GM12878 (cell line): Measurements from ENCODE around the gene DNAJC11. TPM values are rescaled to one million over a fixed set of nuclear protein-coding genes. Genes with fewer than 3 reads are reported as not detected.

Source experiments
- ATAC-seq: fragments of 200-7000 bp; cut with Tn5 transposase; 3 replicates; pipeline ENCODE4 v1.9.1; 2020; ENCODE audit warnings: mild to moderate bottlenecking, moderate library complexity
- BruUV-seq: library from RNA; stranded (reverse); fragments of 400-500 nt; replicated peaks from 2 replicates; lab custom pipeline; 2021; lab: Mats Ljungman, UMichigan
- CTCF ChIA-PET: fragments of 300-600 bp; sonication (Branson Sonifier 250); formaldehyde crosslinking; extraction: SDS; loops from one replicate; lab custom pipeline; 2021; ENCODE audit warnings: inconsistent platforms; lab: Yijun Ruan, JAX
- POLR2A ChIA-PET: fragments of 350-600 bp; formaldehyde crosslinking; extraction: SDS; loops from one replicate; lab custom pipeline; 2021; ENCODE audit warnings: inconsistent platforms; lab: Charles Lee
- RAD21 ChIA-PET: fragments of 300-600 bp; sonication (Branson Sonifier 250); formaldehyde crosslinking; loops from one replicate; lab custom pipeline; 2023; ENCODE audit warnings: antibody characterized with exemption; ENCODE audit not compliant: unreplicated experiment; lab: Charles Lee
- SMC1A ChIA-PET: fragments of 300-600 bp; sonication (Branson Sonifier 250); formaldehyde crosslinking; loops from one replicate; lab custom pipeline; 2023; ENCODE audit not compliant: unreplicated experiment, uncharacterized antibody; lab: Charles Lee
- DNase-seq: peaks from one replicate; pipeline ENCODE4 v3.0.0-alpha.2; 2011; ENCODE audit warnings: low read depth, low spot score
- FAIRE-seq: peaks from 3 replicates; lab custom pipeline; 2011; peaks lifted over from hg19 to GRCh38; lab: Jason Lieb, UNC
- H2AFZ ChIP-seq: 2 replicates; pipeline ENCODE4 v1.6.0; 2011; ENCODE audit warnings: low read depth, low read length, control low read depth; ENCODE audit not compliant: control insufficient read depth
- H3K27ac ChIP-seq: 2 replicates; pipeline ENCODE4 v1.5.1; 2011; ENCODE audit warnings: control low read depth; ENCODE audit not compliant: control insufficient read depth, insufficient read depth
- H3K27me3 ChIP-seq, 2 experiments: replicated peaks in 1 of 2; 2 replicates each; pipeline versions ENCODE4 v1.6.0 to v1.6.1; 2011; ENCODE audit warnings: low read length in 1 of 2; ENCODE audit not compliant: control insufficient read depth in 2 of 2, insufficient read depth in 2 of 2
- H3K36me3 ChIP-seq, 2 experiments: 2 replicates each; pipeline ENCODE4 v1.5.1; 2011; ENCODE audit warnings: low read length in 1 of 2; ENCODE audit not compliant: control insufficient read depth in 2 of 2, insufficient read depth in 2 of 2
- H3K4me1 ChIP-seq: 2 replicates; pipeline ENCODE4 v1.6.1; 2011; ENCODE audit warnings: mild to moderate bottlenecking, low read length, moderate library complexity, mixed read lengths; ENCODE audit not compliant: control insufficient read depth, insufficient read depth
- H3K4me2 ChIP-seq: 2 replicates; pipeline ENCODE4 v1.6.0; 2011; ENCODE audit warnings: control low read depth; ENCODE audit not compliant: control insufficient read depth, insufficient read depth
- H3K4me3 ChIP-seq: fragments of 200-600 bp; sonication (generic); 2 replicates; pipeline ENCODE4 v1.5.1; 2016
- H3K79me2 ChIP-seq: 2 replicates; pipeline ENCODE4 v1.6.0; 2011; ENCODE audit warnings: low read length; ENCODE audit not compliant: control insufficient read depth, insufficient read depth
- H3K9ac ChIP-seq: 2 replicates; pipeline ENCODE4 v1.8.0; 2011; ENCODE audit warnings: low read length, control low read depth, mixed read lengths; ENCODE audit not compliant: control insufficient read depth, insufficient read depth
- H3K9me3 ChIP-seq: replicated peaks from 3 replicates; pipeline ENCODE4 v1.5.1; 2011; ENCODE audit warnings: mild to moderate bottlenecking, low read length; ENCODE audit not compliant: control insufficient read depth, insufficient read depth
- H4K20me1 ChIP-seq: 2 replicates; pipeline ENCODE4 v1.6.0; 2011; ENCODE audit not compliant: control insufficient read depth, insufficient read depth
- ASH2L ChIP-seq: fragments of 300-600, 200-600 bp; sonication (generic); IDR thresholded peaks from 2 replicates; pipeline ENCODE4 v1.6.1; 2017; ENCODE audit warnings: low read depth, mild to moderate bottlenecking, borderline replicate concordance
- LARP7 ChIP-seq: fragments of 450-650 bp; IDR thresholded peaks from 2 replicates; pipeline ENCODE4 v1.6.1; 2017; ENCODE audit warnings: mild to moderate bottlenecking
- NFYA ChIP-seq: IDR thresholded peaks from 2 replicates; pipeline ENCODE4 v1.6.1; 2011; ENCODE audit warnings: low read depth, mild to moderate bottlenecking, low read length, improper control_type of control experiment, borderline replicate concordance
- NR2F1 ChIP-seq: fragments of 450-650 bp; conservative IDR thresholded peaks from 2 replicates; pipeline ENCODE4 v1.6.1; 2017; ENCODE audit warnings: mild to moderate bottlenecking
- PAX5 ChIP-seq: IDR thresholded peaks from 2 replicates; pipeline ENCODE4 v1.6.1; 2011; ENCODE audit warnings: low read depth, low read length, borderline replicate concordance
- POLR2A ChIP-seq: IDR thresholded peaks from 2 replicates; pipeline ENCODE4 v1.6.1; 2011; ENCODE audit warnings: low read depth, mild to moderate bottlenecking, low read length
- RB1 ChIP-seq: fragments of 450-650 bp; formaldehyde crosslinking; IDR thresholded peaks from 2 replicates; pipeline ENCODE4 v1.6.1; 2017; ENCODE audit warnings: mild to moderate bottlenecking, borderline replicate concordance
- RUNX3 ChIP-seq: IDR thresholded peaks from 2 replicates; pipeline ENCODE4 v1.6.1; 2012; ENCODE audit warnings: low read length, inconsistent platforms
- YY1 ChIP-seq: IDR thresholded peaks from 2 replicates; pipeline ENCODE4 v1.6.1; 2011; ENCODE audit warnings: low read depth, mild to moderate bottlenecking, low read length
- ZBTB11 ChIP-seq: fragments of 450-650 bp; formaldehyde crosslinking; IDR thresholded peaks from 2 replicates; pipeline ENCODE4 v1.5.0; 2022; ENCODE audit warnings: mild to moderate bottlenecking, missing genetic modification characterization
- ZNF207 ChIP-seq: fragments of 450-650 bp; IDR thresholded peaks from 2 replicates; pipeline ENCODE4 v1.6.1; 2014; ENCODE audit warnings: antibody characterized with exemption, mild to moderate bottlenecking, borderline replicate concordance
- WGBS: methylation state at CpG from one replicate; pipeline ENCODE4 v1.1.6; 2016; ENCODE audit warnings: low lambda C conversion rate; ENCODE audit not compliant: insufficient replicate concordance, insufficient coverage; ENCODE audit errors: missing lambda C conversion rate; 5-methylcytosine and 5-hydroxymethylcytosine counted together
- in situ Hi-C: fragments of 300-500 bp; cut with MboI; formaldehyde crosslinking; loops from 9 replicates; pipeline ENCODE4 v1.14.3; 2018; ENCODE audit warnings: mixed read lengths
- intact Hi-C: fragments of 100-400 bp; cut with micrococcal nuclease; formaldehyde crosslinking; loops from one replicate; pipeline ENCODE4 v1.14.2; 2022; ENCODE audit not compliant: unreplicated experiment
- polyA plus RNA-seq, 11 experiments: library from polyadenylated mRNA; depleted of rRNA in 4 of 11; unstranded in 6 of 11; stranded (reverse) in 5 of 11; fragments of >200 nt; fragmentation: Nextera tagmentation in 4 of 11; fragmentation: Illumina TruSeq in 1 of 11; extraction: Ambion mirVana in 4 of 11; extraction: Trizol in 1 of 11; gene quantifications; 1 replicate in 1 of 11; 2 replicates in 10 of 11; pipeline versions ENCODE4 v1.2.1 to v1.2.3, GENCODE V29; 2011 to 2016; ENCODE audit warnings: inconsistent platforms in 2 of 11, missing spikeins in 2 of 11, low read depth in 1 of 11
- total RNA-seq, 4 experiments: library from RNA; depleted of rRNA in 3 of 4; stranded (reverse); fragments of >200 nt in 3 of 4; fragmentation: Illumina TruSeq in 1 of 4; extraction: Trizol in 1 of 4; gene quantifications; 2 replicates each; pipeline versions ENCODE4 v1.2.1 to v1.2.3, GENCODE V29; 2013 to 2021

DNAJC11 gene
- total and polyA plus RNA-seq, 10 of the 15 experiments (the other 5 are each of a cell fraction or from before 2014, with no cell fraction given): 5.0 to 58.8 (median 39.5) TPM

- TF ChIP-seq ZBTB11 (CRISPR knock-in tag): no peak
- no peak for TF ChIP-seq ASH2L
- no peak for TF ChIP-seq YY1
- TF ChIP-seq, all 136 proteins: peak for 0
Measured at GRCh38 chr1:6675941-6676340, 25.7 kb downstream of the DNAJC11 start (continued).

GRCh38 chr1:6674771-6675170 is 26.8 kb downstream of the DNAJC11 start:
- RAD21 ChIA-PET: no interaction called here
- TF ChIP-seq ZNF207 (no peak), NR2F1 (no peak), POLR2A (no peak), RB1 (no peak), PAX5 (no peak), NFYA (no peak), RUNX3 (no peak), LARP7 (no peak), YY1 (no peak)
- no peaks in the 10 kb centered on the region for H4K20me1 ChIP-seq
- in situ Hi-C loops (no loop called here), intact Hi-C loops (no loop called here)
- no TSS peak for BruUV-seq
- no peak overlapping the region for H3K4me2 ChIP-seq
- ATAC-seq: no peak
- 100% methylated on average over 1 of the region's 1 CpG for WGBS
- SMC1A ChIA-PET: no interaction called here
- POLR2A ChIA-PET: no interaction called here
- H3K4me1 ChIP-seq: no peaks in the 10 kb centered on the region
- H3K27me3 ChIP-seq: no peaks in the 10 kb centered on the region
- no peak for FAIRE-seq
- no peaks in the 10 kb centered on the region for H3K9me3 ChIP-seq
- H3K36me3 ChIP-seq: peaks cover 0 to 10% of the 10 kb centered on the region in 2 experiments
- no peak overlapping the region for H3K9ac ChIP-seq
- H3K4me3 ChIP-seq: no peak overlapping the region
- no peak for DNase-seq
- CTCF ChIA-PET: no interaction called here
- H3K79me2 ChIP-seq: no peaks in the 10 kb centered on the region
- H3K27ac ChIP-seq: no peak overlapping the region
- no peak overlapping the region for H2AFZ ChIP-seq
